HG02938 (cell line): ENCODE results near the gene NOP53.
"Not testable (repeated sequence)": the region's sequence is repeated elsewhere in the genome, so short reads cannot be mapped to it uniquely, and the experiment has no call there.

Source experiments
- ATAC-seq: cut with Tn5 transposase; IDR thresholded peaks from one replicate; pipeline ENCODE4 v1.9.1; 2021; ENCODE audit warnings: mild to moderate bottlenecking, moderate library complexity; ENCODE audit not compliant: unreplicated experiment

The NOP53 gene

DNA sequence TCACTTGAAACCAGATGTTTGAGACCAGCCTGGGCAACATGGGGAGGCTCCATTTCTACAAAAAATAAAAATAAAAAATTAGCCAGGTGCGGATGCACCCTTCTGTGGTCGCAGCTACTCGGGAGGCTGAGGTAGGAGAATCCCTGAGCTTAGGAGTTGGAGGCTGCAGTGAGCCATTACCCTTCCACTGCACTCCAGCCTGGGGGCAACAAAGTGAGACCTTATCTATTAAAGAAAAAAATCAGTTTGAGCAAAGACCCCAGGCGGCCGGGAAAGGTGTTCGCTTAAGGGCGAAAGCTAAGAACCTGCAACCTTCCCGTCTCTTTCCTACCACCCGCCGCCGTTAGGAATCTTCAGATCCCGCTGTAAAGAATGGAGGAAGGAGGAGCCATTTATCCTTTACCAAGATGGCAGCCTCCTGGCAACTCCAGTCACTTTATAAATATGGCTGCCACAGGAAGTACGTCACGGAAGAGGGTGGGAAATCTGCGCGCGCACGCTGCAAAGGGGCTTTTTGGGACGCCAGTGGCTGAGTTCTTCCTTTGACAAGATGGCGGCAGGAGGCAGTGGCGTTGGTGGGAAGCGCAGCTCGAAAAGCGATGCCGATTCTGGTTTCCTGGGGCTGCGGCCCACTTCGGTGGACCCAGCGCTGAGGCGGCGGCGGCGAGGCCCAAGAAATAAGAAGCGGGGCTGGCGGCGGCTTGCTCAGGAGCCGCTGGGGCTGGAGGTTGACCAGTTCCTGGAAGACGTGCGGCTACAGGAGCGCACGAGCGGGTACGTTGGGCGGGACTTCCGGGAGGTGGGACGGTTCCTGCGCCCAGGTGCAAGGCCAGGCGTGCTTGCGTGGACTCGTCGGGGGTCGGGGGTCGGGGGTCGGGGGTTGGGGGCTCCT lies at the start of gene NOP53:
NOP53 (plus strand) TSS at position 537 of the 892 bp plus-strand sequence; CDS start at position 551, 14 bp downstream.
- ATAC-seq = peak; percentile 63

DNA sequence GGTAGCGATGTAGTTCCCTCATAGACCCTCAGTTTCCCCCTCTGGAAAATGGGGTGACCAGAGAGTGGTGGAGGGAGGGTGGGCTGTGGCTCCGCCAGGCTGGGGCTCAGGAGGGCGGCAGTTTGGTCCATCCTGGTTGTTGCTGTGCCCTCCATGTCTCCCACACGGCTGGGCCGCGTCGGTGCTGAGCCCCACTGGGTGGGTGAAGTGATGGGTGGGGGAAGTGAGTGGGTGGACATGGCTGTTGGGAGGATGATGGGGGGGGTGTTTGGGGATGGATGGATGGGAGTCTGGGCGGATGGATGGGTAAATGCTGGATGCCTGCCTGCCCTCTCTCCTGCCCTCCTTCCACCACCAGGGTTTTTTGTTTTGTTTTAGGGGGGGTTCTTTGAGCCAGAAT lies 48.7 kb upstream of the NOP53 start:
- ATAC-seq = no peak

GRCh38 chr19:47697863-47698609 lies 47.3 kb upstream of the NOP53 start:
- no peak for ATAC-seq

DNA sequence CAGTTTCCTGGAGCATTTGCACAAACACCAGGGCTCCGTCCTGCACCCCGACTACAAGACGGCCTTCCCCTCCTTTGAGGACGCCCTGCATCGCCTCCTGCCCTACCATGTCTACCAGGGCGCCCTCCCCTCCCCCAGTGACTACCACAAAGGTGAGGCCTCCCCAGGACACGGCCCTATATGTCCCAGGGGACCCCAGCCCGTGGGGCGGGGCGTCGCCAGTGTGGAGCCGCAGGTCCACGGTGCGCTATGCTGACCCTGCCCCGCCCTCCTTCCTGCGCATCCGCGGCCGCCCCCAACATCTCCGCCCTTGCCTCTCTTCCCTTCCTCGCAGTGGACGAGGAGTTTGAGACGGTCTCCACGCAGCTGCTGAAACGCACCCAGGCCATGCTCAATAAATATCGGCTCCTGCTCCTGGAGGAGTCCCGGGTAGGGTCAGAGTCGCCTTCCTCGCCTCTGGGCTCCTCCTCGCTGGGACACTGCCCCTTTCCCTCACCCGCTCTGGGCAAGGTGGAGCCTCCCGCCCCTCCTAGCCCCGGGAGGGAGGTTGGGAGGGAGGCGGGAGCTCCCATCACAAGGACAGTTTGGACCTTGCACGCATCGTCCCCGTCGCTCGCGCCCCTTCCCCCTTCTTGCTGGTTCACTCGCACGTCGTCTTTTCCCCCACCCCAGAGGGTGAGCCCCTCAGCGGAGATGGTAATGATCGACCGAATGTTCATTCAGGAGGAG lies 46.6 kb upstream of the NOP53 start:
- ATAC-seq = no peak

DNA sequence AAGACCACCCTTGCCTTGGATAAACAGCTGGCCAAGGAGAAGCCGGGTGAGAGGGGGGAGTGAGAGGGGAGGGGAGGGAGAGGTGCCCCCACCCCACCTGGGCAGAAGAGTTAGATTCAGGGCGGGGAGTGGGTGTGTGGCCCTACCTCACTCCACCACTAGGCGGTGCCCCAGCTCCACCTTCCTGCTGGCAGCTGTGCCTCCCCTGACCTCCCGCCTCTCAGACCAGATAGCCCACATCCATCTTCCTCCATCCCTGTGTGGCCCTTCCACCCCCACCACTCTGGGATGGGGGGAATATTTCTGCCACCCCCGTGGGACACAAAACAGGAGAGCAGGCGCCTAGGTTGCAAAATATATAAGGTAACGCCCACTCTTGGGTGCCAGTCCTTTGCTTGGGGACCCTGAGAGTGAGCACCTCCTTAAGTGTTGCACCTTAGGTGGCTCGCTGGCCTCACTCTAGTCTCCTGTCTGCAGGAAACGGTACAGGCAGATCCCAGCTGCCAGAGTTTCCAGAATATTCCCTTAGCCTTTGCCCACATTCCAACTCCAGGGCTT lies 45.9 kb upstream of the NOP53 start:
- no peak for ATAC-seq

GRCh38 chr19:47700934-47701716 lies 44.2 kb upstream of the NOP53 start:
- ATAC-seq = no peak

- no peak for ATAC-seq
Measured at GRCh38 chr19:47701717-47702552, 43.4 kb upstream of the NOP53 start.

DNA sequence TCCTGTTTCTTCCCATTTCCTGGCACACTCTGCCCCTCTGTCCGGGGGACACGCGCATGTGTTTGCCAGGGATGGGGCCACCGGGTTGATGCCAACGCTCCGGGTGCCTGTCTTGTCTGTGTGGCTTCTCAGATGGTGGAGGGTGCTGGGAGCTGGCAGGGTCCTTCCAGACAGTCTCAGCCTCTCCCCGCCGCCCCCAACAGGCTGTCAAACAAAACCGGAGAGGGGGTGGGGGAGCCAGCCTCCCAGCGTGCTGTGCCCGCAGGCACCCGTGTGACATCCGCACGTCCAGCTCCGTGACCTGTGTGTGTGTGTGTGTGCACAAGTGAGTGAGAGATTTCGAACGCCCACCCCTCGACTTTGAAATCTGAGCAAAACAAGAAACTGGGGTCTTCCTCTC lies 42.7 kb upstream of the NOP53 start:
- ATAC-seq = no peak

DNA sequence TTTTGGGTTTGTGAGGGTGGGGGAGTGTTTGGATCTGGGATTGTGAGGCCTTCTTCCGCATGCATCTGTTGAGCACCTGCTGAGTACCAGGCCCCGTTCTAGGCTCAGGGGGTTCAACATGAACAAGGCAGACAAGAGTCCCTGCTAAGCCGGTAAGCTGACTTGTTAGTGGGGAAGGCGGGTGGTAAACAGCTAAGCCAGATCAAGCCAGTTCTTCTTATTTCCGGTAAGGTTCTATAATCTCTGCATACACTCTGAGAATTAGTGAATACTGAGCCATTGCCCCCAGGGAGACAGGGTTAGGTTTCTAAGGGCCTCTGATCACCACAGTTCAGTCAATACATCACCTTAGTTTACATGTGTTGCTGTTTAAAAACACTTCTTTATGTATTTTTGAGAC lies 42.0 kb upstream of the NOP53 start:
- no peak for ATAC-seq

GRCh38 chr19:47704024-47704423 lies 41.3 kb upstream of the NOP53 start:
- ATAC-seq = no peak

DNA sequence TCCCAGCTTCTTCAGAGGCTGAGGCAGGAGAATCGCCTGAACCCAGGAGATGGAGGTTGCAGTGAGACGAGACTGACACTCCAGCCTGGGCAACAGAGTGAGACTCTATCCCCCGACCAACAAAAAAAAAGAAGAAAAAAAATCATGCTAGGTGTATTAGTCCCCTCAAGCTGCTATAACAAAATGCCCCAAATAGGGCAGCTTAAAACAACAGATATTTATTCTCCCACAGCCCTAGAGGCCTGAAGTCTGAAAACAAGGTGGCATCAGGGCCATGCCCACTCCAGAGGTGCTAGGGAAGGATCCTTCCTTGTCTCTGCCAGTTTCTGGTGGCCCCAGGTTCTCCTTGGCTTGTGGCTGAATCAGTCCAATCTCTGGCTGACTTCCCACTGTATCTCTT lies 40.7 kb upstream of the NOP53 start:
- no peak for ATAC-seq

DNA sequence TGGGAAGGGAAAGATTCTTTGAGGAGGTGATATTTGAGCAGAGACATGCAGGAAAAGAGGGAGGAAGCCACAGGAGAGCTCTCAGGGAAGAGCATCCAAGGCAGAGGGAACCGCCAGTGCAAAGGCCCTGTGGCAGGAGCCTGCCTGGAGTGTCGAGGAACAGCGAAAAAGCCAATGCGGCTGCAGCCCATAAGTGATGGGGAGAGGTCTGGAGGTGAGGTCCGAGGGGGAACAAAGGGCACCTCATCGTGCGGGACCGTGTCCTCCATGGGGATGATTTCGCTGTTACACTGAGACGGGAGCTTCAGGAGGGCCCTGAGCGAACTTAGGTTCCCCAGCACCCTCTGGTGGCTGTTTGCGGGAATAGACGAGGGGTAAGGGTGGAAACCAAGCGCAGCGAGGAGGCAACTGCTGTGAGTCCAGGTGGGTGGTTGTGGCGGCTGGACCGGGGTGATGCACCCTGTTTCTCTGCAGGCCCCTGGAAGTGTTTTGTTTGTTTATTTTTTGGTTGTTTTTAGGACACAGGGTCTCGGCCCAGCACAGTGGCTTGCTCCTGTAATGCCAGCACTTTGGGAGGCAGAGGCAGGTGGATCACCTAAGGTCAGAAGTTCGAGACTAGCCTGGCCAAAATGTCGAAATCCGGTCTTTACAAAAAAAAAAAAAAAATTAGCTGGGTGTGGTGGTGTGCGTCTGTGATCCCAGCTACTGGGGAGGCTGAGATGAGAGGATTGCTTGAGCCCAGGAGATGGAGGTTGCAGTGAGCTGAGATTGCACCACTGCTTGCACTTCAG lies 38.0 kb upstream of the NOP53 start:
- no peak for ATAC-seq

DNA sequence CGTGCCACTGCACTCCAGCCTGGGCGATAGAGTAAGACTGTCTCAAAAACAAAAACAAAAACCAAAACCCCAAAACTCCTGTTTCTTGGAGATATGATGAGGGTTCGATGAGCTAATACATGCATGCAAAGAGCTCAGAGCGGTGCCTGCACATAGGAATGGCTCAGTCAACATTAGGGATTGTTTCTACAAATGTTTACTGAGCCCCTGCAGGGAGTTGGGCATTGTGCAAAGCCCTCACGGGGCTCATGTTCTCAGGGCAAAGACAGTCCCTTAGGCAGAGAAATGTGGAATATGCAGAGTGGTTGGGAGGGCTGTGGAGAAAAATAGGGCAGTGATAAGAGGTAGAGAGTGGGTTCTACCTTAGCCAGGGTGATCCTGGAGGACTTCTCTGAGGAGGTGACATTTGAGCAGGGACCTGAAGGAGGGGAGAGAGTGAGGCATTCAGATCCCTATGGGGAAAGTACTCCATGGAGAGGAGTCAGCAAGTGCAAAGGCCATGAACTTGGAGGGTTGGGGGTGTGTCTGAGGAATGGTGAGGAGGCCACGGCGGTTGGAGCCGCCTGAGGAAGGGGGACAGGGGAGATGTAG lies 33.6 kb upstream of the NOP53 start:
- ATAC-seq = no peak

DNA sequence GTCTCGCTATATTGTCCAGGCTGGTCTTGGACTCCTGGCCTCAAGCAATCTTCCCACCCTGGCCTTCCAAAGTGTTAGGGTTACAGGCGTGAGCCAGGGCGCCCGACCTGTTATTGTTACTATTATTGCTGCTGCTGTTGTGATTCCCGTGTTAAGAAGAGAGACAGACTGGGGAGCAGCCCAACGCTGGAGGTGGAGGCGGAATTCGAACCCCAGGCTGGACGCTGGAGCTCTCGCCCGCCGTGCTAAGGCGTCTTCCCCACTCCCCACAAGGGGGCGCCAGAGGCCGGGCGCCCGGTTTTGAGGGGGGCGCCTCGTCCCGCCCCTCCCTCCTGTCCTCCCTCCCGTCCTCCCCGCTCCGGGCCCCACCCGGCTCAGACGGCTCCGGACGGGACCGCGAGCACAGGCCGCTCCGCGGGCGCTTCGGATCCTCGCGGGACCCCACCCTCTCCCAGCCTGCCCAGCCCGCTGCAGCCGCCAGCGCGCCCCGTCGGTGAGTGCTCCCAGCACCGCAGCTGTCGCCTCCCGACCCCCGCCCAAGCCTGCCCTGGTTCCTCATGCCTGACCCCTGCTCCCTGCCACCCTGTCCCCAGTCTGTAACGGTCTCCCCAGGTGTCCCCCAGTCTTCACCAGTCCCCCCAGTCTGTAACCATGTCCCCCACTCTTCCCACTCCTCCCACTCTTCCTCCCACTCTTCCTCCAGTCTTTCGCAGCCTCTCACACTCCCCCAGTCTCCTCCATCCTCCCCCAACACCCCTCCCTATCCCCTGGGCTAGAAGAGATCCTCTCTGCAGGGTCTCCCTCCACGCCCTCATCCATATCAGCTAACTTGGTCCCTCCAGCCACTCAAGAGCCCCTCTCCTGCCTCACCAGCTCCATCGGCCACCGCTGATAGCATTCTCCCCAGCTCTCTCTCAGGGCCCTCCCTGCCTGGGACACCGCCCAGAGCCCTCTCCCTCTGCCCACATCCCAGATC lies 32.0 kb upstream of the NOP53 start, which contains the start of gene EHD2:
EHD2 (plus strand) TSS at position 377 of the 976 bp plus-strand sequence. CDS start 3,191 bp downstream, outside the sequence.
- ATAC-seq = no peak

GRCh38 chr19:47714339-47714738 lies 31.0 kb upstream of the NOP53 start:
- no peak for ATAC-seq

DNA sequence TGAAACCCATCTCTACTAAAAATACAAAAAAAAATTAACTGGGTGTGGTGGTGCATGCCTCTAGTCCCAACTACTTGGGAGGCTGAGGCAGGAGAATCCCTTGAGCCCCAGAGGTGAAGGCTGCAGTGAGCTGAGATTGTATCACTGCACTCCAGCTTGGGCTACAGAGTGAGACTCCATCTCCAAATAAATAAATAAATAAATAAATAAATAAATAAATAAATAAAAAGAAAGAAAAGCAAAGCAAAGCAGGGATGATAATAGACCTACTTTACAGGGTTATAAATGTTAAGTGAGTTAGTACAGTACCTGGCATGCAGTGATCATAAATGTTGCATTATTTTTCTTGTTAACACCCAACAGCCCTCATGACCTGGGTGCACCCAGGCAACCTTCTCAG lies 30.5 kb upstream of the NOP53 start:
- not testable (repeated sequence) for ATAC-seq
